ENCODE data around the gene FCRL5.

- TF ChIP-seq PATZ1 (CRISPR knock-in tag; IDR thresholded peaks at IDR 0.05; ENCODE audit: borderline replicate concordance), result no peak
- TF ChIP-seq CREB5 (CRISPR knock-in tag; IDR thresholded peaks at IDR 0.05; ENCODE audit: low read depth), result no peak
- no peak for TF ChIP-seq ARNTL (CRISPR knock-in tag; IDR thresholded peaks at IDR 0.05; ENCODE audit: borderline replicate concordance, low read depth)
These were observed 56.2 kb downstream of the FCRL5 start for GRCh38 chr1:157496121-157496526.
